SK-N-SH treated with all-trans-retinoic acid at 6 μM for 48 hours (cell line): ENCODE results near the gene RNF166.

Source experiments
- ATAC-seq: fragments of 200-7000 bp; cut with Tn5 transposase; 3 replicates; pipeline ENCODE4 v1.9.1; 2020; ENCODE audit warnings: mild to moderate bottlenecking, moderate library complexity
- BACH2 ChIP-seq: fragments of 250-450 bp; sonication (Bioruptor Pico); IDR thresholded peaks from 2 replicates; pipeline ENCODE4 v1.9.0; 2021; ENCODE audit warnings: mild to moderate bottlenecking, borderline replicate concordance
- CREB5 ChIP-seq: fragments of 250-450 bp; sonication (Bioruptor Pico); IDR thresholded peaks from 2 replicates; pipeline ENCODE4 v1.5.1; 2020; ENCODE audit warnings: low read depth, mild to moderate bottlenecking, moderate library complexity
- CSDC2 ChIP-seq: fragments of 250-450 bp; sonication (Bioruptor Pico); IDR thresholded peaks from 2 replicates; pipeline ENCODE4 v1.5.0; 2020; ENCODE audit warnings: mild to moderate bottlenecking, moderate library complexity
- CSRNP3 ChIP-seq: fragments of 250-450 bp; sonication (Bioruptor Pico); IDR thresholded peaks from 2 replicates; pipeline ENCODE4 v1.5.1; 2021; ENCODE audit warnings: mild to moderate bottlenecking, moderate library complexity
- ESRRG ChIP-seq: fragments of 250-450 bp; sonication (Bioruptor Pico); IDR thresholded peaks from 2 replicates; pipeline ENCODE4 v1.6.1; 2021; ENCODE audit warnings: mild to moderate bottlenecking
- GLIS3 ChIP-seq: fragments of 250-450 bp; sonication (Bioruptor Pico); IDR thresholded peaks from 2 replicates; pipeline ENCODE4 v1.5.0; 2020; ENCODE audit warnings: mild to moderate bottlenecking, moderate library complexity
- ISL1 ChIP-seq: fragments of 250-450 bp; sonication (Bioruptor Pico); IDR thresholded peaks from 2 replicates; pipeline ENCODE4 v2.1.2; 2022; ENCODE audit warnings: mild to moderate bottlenecking, moderate library complexity
- OSR1 ChIP-seq: fragments of 250-450 bp; sonication (Bioruptor Pico); IDR thresholded peaks from 2 replicates; pipeline ENCODE4 v1.8.0; 2022; ENCODE audit warnings: moderate library complexity, mild to moderate bottlenecking, inconsistent platforms
- PATZ1 ChIP-seq: fragments of 250-450 bp; sonication (Bioruptor Pico); IDR thresholded peaks from 2 replicates; pipeline ENCODE4 v1.8.0; 2020; ENCODE audit warnings: mild to moderate bottlenecking, moderate library complexity, borderline replicate concordance
- POU6F1 ChIP-seq: fragments of 250-450 bp; sonication (Bioruptor Pico); IDR thresholded peaks from 2 replicates; pipeline ENCODE4 v1.8.0; 2021; ENCODE audit warnings: low read depth, mild to moderate bottlenecking, moderate library complexity, borderline replicate concordance
- SNAI2 ChIP-seq: fragments of 250-450 bp; sonication (Bioruptor Pico); IDR thresholded peaks from 2 replicates; pipeline ENCODE4 v1.5.0; 2020; ENCODE audit warnings: mild to moderate bottlenecking, moderate library complexity
- TCF4 ChIP-seq: fragments of 250-450 bp; sonication (Bioruptor Pico); IDR thresholded peaks from 2 replicates; pipeline ENCODE4 v1.8.0; 2021; ENCODE audit warnings: mild to moderate bottlenecking, moderate library complexity, borderline replicate concordance
- TOX ChIP-seq: fragments of 250-450 bp; sonication (Bioruptor Pico); IDR thresholded peaks from 2 replicates; pipeline ENCODE4 v1.8.0; 2021; ENCODE audit warnings: mild to moderate bottlenecking, moderate library complexity, borderline replicate concordance
- TSHZ2 ChIP-seq: fragments of 250-450 bp; sonication (Bioruptor Pico); IDR thresholded peaks from 2 replicates; pipeline ENCODE4 v1.5.0; 2020; ENCODE audit warnings: mild to moderate bottlenecking, moderate library complexity
- ZFP3 ChIP-seq: fragments of 250-450 bp; sonication (Bioruptor Pico); IDR thresholded peaks from 2 replicates; pipeline ENCODE4 v1.5.0; 2020; ENCODE audit warnings: mild to moderate bottlenecking, moderate library complexity
- ZNF565 ChIP-seq: fragments of 450-650 bp; formaldehyde crosslinking; conservative IDR thresholded peaks from 2 replicates; pipeline ENCODE4 v1.5.0; 2020; ENCODE audit warnings: low read depth, mild to moderate bottlenecking, moderate library complexity
- ZNF70 ChIP-seq: fragments of 450-650 bp; formaldehyde crosslinking; IDR thresholded peaks from 2 replicates; pipeline ENCODE4 v1.5.0; 2020; ENCODE audit warnings: mild to moderate bottlenecking, moderate library complexity

Gene RNF166

GRCh38 chr16:88692861-88693260, 13.3 kb downstream of the RNF166 start:
- no peak for ATAC-seq

GRCh38 chr16:88691924-88692560, 14.2 kb downstream of the RNF166 start:
- TF ChIP-seq ISL1 (CRISPR knock-in tag) (no peak), OSR1 (CRISPR knock-in tag) (no peak), POU6F1 (CRISPR knock-in tag) (no peak), ESRRG (CRISPR knock-in tag) (no peak), PATZ1 (no peak), TCF4 (CRISPR knock-in tag) (no peak)
- no peak for ATAC-seq

More at GRCh38 chr16:88692861-88693260, 13.3 kb downstream of the RNF166 start:
- no peak for TF ChIP-seq TCF4 (CRISPR knock-in tag)
- no peak for TF ChIP-seq ZNF565
- TF ChIP-seq GLIS3 = no peak
- TF ChIP-seq POU6F1 (CRISPR knock-in tag) = no peak
- no peak for TF ChIP-seq SNAI2
- no peak for TF ChIP-seq TOX (CRISPR knock-in tag)
- TF ChIP-seq, all 23 proteins: peak for 0

- no peak for ATAC-seq
Observed at GRCh38 chr16:88691129-88691813, 14.9 kb downstream of the RNF166 start.

More at GRCh38 chr16:88691129-88691813, 14.9 kb downstream of the RNF166 start:
- no peak for TF ChIP-seq ZFP3
- no peak for TF ChIP-seq POU6F1 (CRISPR knock-in tag)
- TF ChIP-seq TOX (CRISPR knock-in tag) = no peak
- TF ChIP-seq CSRNP3 = no peak
- TF ChIP-seq PATZ1 = no peak
- TF ChIP-seq BACH2 (CRISPR knock-in tag) = no peak
- TF ChIP-seq GLIS3 = no peak
- TF ChIP-seq CSDC2 (CRISPR knock-in tag) = no peak
- TF ChIP-seq TCF4 (CRISPR knock-in tag) = no peak
- TF ChIP-seq ESRRG (CRISPR knock-in tag) = no peak
- no peak for TF ChIP-seq ISL1 (CRISPR knock-in tag)
- no peak for TF ChIP-seq CREB5 (CRISPR knock-in tag)
- TF ChIP-seq TSHZ2 = no peak
- TF ChIP-seq ZNF565 = no peak
- TF ChIP-seq ZNF70 (CRISPR knock-in tag) = no peak
